ENCODE data around the gene UGT1A3.

UGT1A3 gene

GRCh38 chr2:233795735-233796171 is 66.9 kb downstream of the UGT1A3 start:
- DNase-seq (ENCODE audit: low spot score) = no peak

DNA sequence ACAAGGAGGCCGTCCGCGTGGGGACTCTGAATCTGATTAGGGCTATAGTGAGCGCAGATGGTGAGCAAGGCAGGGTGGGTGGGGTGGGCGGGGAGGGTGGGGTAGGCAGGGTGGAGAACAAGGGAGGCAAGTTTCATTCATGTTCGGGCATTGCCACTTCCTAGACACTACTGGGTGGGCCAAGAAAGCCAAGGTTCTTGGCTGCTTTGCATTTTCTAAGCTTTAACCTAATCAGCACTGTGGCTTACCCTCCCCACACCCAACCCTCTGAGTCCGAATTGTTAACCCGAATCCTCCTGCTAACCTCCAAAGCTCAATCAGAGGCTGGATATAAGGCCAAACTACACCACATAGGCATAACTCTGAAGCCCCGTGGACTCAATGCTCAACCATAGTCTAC is 67.4 kb downstream of the UGT1A3 start:
- DNase-seq (ENCODE audit: low spot score) = no peak

- DNase-seq (ENCODE audit: low spot score) = no peak
Observed at GRCh38 chr2:233798335-233799086, 69.7 kb downstream of the UGT1A3 start.

- no peak for DNase-seq (ENCODE audit: low spot score)
Observed at GRCh38 chr2:233799087-233799665, 70.3 kb downstream of the UGT1A3 start.

DNA sequence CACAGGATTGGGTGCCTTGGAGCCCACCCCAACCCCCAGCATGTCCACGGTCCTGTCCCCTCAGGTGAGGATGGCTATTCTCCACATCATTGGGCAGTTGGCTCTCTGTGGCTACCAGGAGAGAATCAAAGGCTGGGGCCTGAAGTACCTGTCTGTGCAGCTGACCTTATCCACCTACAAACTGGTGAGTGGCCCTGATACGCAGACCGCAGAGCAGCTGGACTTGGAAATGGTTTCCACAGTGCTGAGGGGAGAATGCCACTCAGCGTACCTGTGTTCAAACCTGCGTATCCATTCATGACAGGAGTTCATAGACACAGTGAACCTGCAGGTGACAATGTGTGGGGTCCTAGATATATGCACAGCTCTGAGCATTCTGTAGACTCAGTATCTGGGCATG is 70.9 kb downstream of the UGT1A3 start:
- DNase-seq (ENCODE audit: low spot score) = no peak

GRCh38 chr2:233800208-233800607 is 71.4 kb downstream of the UGT1A3 start:
- no peak for DNase-seq (ENCODE audit: low spot score)

DNA sequence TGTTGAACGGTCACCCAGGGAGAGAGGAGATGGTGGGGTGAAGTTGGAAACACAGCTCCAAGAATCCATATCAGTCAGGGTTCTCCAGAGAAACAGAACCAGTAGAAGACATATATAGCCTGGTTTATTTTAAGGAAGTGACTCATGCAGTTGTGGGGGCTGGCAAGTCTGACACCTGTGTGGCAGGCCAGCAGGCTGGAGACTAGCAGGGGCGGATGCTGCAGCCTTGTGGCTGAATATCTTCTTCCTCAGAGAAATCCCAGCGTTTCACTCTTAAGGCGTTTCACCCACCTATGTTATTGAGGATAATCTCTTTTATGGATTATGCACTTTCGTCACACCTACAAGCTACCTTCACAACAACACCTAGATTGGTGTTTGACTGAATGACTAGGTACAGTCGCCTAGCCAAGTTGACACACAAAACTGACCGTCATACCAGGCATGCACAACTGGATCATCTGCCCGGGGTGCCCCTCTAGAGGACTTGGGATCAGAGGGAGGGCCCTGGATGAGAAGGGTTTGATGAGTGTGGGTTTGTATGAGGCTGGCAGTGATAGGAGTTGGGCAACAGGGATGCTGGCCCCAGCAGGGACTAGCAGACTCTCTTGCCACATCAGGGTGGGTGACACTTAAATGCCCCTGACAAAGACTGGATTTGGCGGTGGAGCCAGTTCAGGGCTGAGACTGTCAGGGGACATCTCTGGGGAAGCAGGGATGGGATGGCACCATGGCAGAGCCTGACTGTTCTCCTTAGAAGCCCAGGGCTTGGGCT is 72.7 kb downstream of the UGT1A3 start:
- DNase-seq (ENCODE audit: low spot score) = no peak

DNA sequence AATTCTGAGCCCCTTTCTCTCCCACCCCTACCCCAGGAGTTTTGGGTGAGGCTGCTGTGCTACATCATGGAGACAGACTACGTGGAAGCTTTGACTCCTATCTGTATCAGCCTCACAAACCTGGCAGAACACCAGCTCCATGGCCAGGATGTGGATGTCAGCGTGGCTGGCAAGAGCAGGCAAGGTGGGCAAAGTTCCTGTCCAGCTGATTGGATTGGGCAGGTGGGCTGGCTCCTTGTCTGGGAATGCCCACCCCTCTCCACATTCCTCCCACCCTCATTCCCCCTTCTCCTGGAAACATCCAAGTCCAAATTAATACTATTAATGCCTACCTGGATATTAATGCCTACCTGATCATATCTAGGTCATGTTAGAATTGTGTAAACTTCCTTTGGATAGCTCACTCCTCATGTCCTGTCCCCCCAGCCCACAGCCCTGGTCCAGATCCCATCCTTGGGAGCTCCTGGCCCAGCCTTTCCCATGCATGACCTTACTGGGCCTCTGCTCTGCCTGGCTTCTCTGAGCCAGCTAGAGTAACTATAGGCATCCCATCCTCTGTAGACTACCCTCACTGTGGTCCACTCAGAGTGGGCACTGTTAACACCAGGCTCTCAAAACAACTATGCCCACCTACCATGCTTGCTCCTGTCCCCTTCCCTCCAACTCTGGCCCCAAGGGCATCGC is 73.4 kb downstream of the UGT1A3 start:
- DNase-seq (ENCODE audit: low spot score) = no peak

DNA sequence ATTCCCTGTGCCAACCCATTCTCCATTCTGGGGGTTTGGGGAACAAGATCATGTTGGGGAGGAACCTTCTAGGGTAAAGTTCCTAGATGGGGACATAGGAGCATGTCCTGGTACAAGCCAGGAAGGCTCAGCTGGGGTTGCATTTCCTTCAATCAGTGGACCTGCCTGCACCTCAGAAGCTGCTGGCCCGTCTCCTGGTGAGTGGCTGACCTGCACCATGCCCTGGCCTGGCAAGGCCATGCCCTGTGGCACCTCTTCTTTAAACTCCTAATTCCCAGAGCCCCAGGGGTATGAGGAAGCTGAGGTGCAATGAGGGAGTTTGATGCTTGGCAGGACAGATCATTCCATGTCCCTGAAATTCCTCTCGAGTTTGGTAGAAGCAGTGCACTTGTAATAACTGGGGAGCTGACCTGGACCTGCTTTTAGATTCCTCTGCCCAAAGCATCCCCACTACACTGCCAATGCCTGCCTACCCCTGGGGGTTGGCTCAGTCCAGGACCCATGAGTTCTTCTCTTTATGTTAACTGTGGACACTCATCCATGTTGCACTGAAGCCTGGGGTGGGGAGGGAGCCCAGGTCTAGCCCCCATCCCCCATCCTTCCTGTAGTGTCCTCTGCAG is 74.6 kb downstream of the UGT1A3 start:
- DNase-seq (ENCODE audit: low spot score) = no peak

- no peak for DNase-seq (ENCODE audit: low spot score)
Observed at GRCh38 chr2:233803994-233804393, 75.2 kb downstream of the UGT1A3 start.

GRCh38 chr2:233807215-233807865 is 78.5 kb downstream of the UGT1A3 start:
- no peak for DNase-seq (ENCODE audit: low spot score)

- DNase-seq (ENCODE audit: low spot score) = no peak
Observed at GRCh38 chr2:233807966-233808935, 79.4 kb downstream of the UGT1A3 start.

GRCh38 chr2:233810385-233810784 is 81.5 kb downstream of the UGT1A3 start:
- no peak for DNase-seq (ENCODE audit: low spot score)

GRCh38 chr2:233811087-233811486 is 82.2 kb downstream of the UGT1A3 start:
- DNase-seq (ENCODE audit: low spot score) = no peak

GRCh38 chr2:233811732-233812131 is 82.9 kb downstream of the UGT1A3 start:
- no peak for DNase-seq (ENCODE audit: low spot score)

DNA sequence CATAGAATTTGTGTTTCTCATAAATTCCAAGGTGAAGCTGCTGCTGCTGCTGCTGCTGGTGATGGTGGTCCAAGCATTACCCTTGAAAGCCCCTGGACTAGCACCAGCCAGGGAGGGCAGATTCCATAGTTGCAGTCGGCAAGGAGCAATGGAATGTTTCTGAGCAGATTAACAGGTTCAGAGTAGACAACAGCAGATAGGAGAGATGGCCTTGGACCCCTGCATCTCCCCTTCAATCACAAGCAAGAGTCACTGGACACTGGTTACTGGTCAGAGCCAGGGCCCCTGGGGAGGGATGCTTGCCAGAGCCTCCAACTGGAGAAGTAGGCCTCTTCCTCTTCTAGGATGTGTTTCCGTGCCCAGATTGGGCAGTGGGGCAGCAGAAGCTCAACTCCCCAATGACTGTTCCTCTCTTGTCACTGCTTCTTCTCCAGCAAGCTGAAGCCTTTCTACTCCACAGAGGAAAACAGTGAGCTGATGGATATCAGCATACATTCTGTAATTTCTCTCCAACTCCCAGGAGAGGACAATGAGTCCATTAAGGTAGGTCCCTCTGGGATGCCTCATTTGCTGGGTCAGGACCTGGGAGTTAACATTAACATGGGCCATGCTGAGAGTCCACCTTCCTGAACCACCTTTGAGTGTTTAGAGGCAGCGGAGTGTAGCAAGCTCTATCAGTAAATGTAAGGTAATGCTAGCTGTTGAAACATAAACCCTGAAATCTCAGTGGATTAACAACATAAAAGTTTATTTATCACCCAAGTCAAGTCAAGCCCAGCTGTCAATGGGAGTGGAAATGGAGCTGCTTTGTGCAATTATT is 84.6 kb downstream of the UGT1A3 start:
- no peak for DNase-seq (ENCODE audit: low spot score)

DNA sequence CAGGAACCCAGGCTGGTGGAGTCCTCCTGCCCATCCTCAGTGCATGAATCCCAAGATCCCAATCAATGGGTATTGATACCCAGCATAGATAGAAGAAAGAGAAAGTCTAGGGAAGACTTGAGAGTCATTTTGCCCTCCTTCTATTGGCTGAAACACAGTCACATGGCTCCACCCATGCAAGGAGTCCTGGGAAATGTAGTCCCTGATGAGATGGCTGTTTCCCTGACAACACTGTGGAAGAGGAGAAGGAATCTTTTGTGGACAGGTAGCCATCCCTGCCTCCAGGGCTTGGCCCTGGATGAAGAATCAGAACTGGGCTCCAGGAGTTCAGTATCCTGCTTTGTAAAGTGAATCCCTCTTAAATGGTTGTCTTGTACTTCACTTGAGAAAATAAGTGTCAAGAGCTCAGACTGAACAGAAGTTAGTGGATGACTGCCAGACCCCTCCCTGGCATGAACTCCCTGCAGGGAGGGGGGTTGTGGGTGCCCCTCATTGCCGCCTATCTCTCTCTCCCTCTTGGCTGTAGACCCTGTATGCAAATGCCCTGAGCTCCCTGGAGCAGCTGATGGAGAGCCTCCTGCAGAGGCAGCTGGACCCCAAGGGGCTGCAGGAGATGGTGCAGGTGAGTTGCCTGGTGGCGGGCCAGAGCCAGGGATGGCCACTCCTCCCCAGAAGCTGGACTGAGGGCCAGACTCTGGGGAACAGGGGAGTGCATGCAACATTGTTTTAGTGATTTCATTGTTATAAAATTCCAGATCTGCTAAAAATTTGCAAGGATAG is 85.4 kb downstream of the UGT1A3 start:
- DNase-seq (ENCODE audit: low spot score) = no peak

DNA sequence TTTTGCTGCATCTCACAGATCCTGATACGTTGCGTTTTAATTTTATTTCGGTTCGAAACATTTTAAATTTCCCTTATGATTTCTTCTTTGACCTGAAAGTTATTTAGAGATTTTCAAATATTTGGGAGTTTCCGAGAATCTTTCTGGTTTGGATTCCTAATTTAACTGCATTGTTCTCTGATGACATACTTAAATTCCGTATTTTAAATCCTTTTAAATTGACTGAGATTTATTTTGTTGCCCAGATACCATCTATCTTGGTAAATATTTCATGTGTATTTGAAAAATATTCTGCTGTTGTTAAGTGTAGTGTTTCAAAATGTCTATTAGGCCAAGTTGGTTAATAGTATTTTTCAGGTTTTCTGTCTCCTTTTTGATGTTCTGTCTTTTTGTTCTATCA is 87.0 kb downstream of the UGT1A3 start:
- no peak for DNase-seq (ENCODE audit: low spot score)

GRCh38 chr2:233816334-233816733 is 87.5 kb downstream of the UGT1A3 start:
- DNase-seq (ENCODE audit: low spot score) = no peak

Measured in HuH-7 (cell line).